GM23338 (cell line): ENCODE measurements around the gene WWOX. TPM values are rescaled to one million over a fixed set of nuclear protein-coding genes. Genes with fewer than 3 reads are reported as not detected.
"Not testable (repeated sequence)": the region's sequence is repeated elsewhere in the genome, so short reads cannot be mapped to it uniquely, and the experiment has no call there.

Experiments
- ATAC-seq: fragments of 200-7000 bp; cut with Tn5 transposase; 3 replicates; pipeline ENCODE4 v1.9.1; 2020
- DNase-seq: peaks from one replicate; pipeline ENCODE4 v3.0.0-alpha.2; 2015; ENCODE audit warnings: low spot score
- H2AFZ ChIP-seq: fragments of 200-600 bp; sonication (generic); 2 replicates; pipeline ENCODE4 v1.8.0; 2016; ENCODE audit warnings: antibody characterized with exemption, mild to moderate bottlenecking, moderate library complexity
- H3F3A ChIP-seq: fragments of 200-600 bp; sonication (generic); replicated peaks from 2 replicates; pipeline ENCODE4 v1.8.0; 2017; ENCODE audit warnings: antibody characterized with exemption, mixed run types, low read depth
- H3K27ac ChIP-seq: fragments of 200-600 bp; sonication (generic); 2 replicates; pipeline ENCODE4 v1.6.1; 2016; ENCODE audit warnings: low read depth
- H3K27me3 ChIP-seq: fragments of 200-600 bp; sonication (generic); 2 replicates; pipeline ENCODE4 v1.8.0; 2016; ENCODE audit warnings: mild to moderate bottlenecking, mixed run types, moderate library complexity; ENCODE audit not compliant: insufficient read depth
- H3K36me3 ChIP-seq: fragments of 200-600 bp; sonication (generic); 2 replicates; pipeline ENCODE4 v1.8.0; 2016; ENCODE audit warnings: mild to moderate bottlenecking; ENCODE audit not compliant: insufficient read depth
- H3K4me1 ChIP-seq: fragments of 200-600 bp; sonication (generic); 2 replicates; pipeline ENCODE4 v1.8.0; 2016; ENCODE audit warnings: mild to moderate bottlenecking, moderate library complexity; ENCODE audit not compliant: insufficient read depth
- H3K4me2 ChIP-seq: fragments of 200-600 bp; sonication (generic); 2 replicates; pipeline ENCODE4 v1.7.1; 2017; ENCODE audit warnings: mixed run types
- H3K4me3 ChIP-seq: fragments of 200-600 bp; sonication (generic); 2 replicates; pipeline ENCODE4 v1.6.1; 2016; ENCODE audit warnings: mixed run types
- H3K79me2 ChIP-seq: fragments of 200-600 bp; sonication (generic); replicated peaks from 2 replicates; pipeline ENCODE4 v1.8.0; 2017; ENCODE audit warnings: mild to moderate bottlenecking; ENCODE audit not compliant: insufficient read depth
- H3K9me2 ChIP-seq: fragments of 200-600 bp; sonication (generic); 2 replicates; pipeline ENCODE4 v1.8.0; 2017; ENCODE audit not compliant: insufficient read depth
- H4K20me1 ChIP-seq: fragments of 200-600 bp; sonication (generic); replicated peaks from 2 replicates; pipeline ENCODE4 v1.8.0; 2017; ENCODE audit warnings: mild to moderate bottlenecking; ENCODE audit not compliant: insufficient read depth
- H3K27ac Mint-ChIP-seq: 2 replicates; pipeline ENCODE4 v1.8.0; 2020; ENCODE audit warnings: inconsistent platforms, mild to moderate bottlenecking, moderate library complexity, mixed read lengths
- H3K27me3 Mint-ChIP-seq: 3 replicates; pipeline ENCODE4 v1.8.0; 2022; ENCODE audit warnings: low read depth, mild to moderate bottlenecking, moderate library complexity, mixed read lengths, inconsistent platforms; ENCODE audit not compliant: insufficient read depth, poor library complexity
- H3K36me3 Mint-ChIP-seq: 3 replicates; pipeline ENCODE4 v1.8.0; 2021; ENCODE audit warnings: low read depth, mild to moderate bottlenecking, inconsistent platforms, moderate library complexity, mixed read lengths
- H3K4me1 Mint-ChIP-seq: 3 replicates; pipeline ENCODE4 v1.8.0; 2020; ENCODE audit warnings: mild to moderate bottlenecking, inconsistent platforms, mixed read lengths
- H3K4me3 Mint-ChIP-seq: 3 replicates; pipeline ENCODE4 v1.8.0; 2021; ENCODE audit warnings: moderate library complexity, mild to moderate bottlenecking, inconsistent platforms, mixed read lengths
- H3K9me3 Mint-ChIP-seq: 3 replicates; pipeline ENCODE4 v1.8.0; 2020; ENCODE audit warnings: moderate library complexity, mild to moderate bottlenecking, inconsistent platforms, mixed read lengths
- CREB1 ChIP-seq: fragments of 250-450 bp; sonication (Bioruptor Pico); IDR thresholded peaks from 2 replicates; pipeline ENCODE4 v1.5.0; 2020; ENCODE audit warnings: low read depth, mild to moderate bottlenecking, moderate library complexity
- EZH2phosphoT487 ChIP-seq: fragments of 200-600 bp; sonication (generic); IDR thresholded peaks from one replicate; pipeline ENCODE4 v1.8.1; 2018; ENCODE audit warnings: antibody characterized with exemption; ENCODE audit not compliant: unreplicated experiment
- JUNB ChIP-seq: IDR thresholded peaks from one replicate; pipeline ENCODE4 v1.6.1; 2016; ENCODE audit warnings: antibody characterized with exemption; ENCODE audit not compliant: unreplicated experiment
- NANOG ChIP-seq: IDR thresholded peaks from 2 replicates; pipeline ENCODE4 v1.6.1; 2016; ENCODE audit warnings: antibody characterized with exemption, borderline replicate concordance
- ZNF114 ChIP-seq: fragments of 250-450 bp; sonication (Bioruptor Pico); IDR thresholded peaks from 2 replicates; pipeline ENCODE4 v1.5.0; 2020; ENCODE audit warnings: mild to moderate bottlenecking, moderate library complexity
- ZNF331 ChIP-seq: fragments of 250-450 bp; sonication (Bioruptor Pico); IDR thresholded peaks from 2 replicates; pipeline ENCODE4 v1.5.0; 2020; ENCODE audit warnings: low read depth, mild to moderate bottlenecking, moderate library complexity
- polyA plus RNA-seq: library from polyadenylated mRNA; unstranded; fragments of >200 nt; fragmentation: Nextera tagmentation; extraction: Ambion mirVana; gene quantifications from 2 replicates; pipeline ENCODE4 v1.2.1, GENCODE V29; 2016
- total RNA-seq: library from RNA; depleted of rRNA; stranded (reverse); fragments of >200 nt; shearing (Covaris generic); gene quantifications from 2 replicates; pipeline ENCODE4 v1.2.3, GENCODE V29; 2014
- TF ChIP-seq, protein P1 (sequence below), 2 experiments: fragments of 200-600 bp in 1 of 2; sonication (generic) in 1 of 2; conservative IDR thresholded peaks; 2 replicates each; pipeline versions ENCODE4 v1.5.1 to v1.6.1; 2016 to 2017; ENCODE audit warnings: antibody characterized with exemption in 2 of 2, low read depth in 2 of 2, mild to moderate bottlenecking in 2 of 2, moderate library complexity in 1 of 2
- TF ChIP-seq, protein P2 (sequence below): fragments of 250-450 bp; sonication (Bioruptor Pico); IDR thresholded peaks from 2 replicates; pipeline ENCODE4 v1.5.0; 2020; ENCODE audit warnings: mild to moderate bottlenecking, moderate library complexity

Gene WWOX
- total and polyA plus RNA-seq, 2 experiments from 2014 or later = 10.0 to 19.3 TPM

DNA sequence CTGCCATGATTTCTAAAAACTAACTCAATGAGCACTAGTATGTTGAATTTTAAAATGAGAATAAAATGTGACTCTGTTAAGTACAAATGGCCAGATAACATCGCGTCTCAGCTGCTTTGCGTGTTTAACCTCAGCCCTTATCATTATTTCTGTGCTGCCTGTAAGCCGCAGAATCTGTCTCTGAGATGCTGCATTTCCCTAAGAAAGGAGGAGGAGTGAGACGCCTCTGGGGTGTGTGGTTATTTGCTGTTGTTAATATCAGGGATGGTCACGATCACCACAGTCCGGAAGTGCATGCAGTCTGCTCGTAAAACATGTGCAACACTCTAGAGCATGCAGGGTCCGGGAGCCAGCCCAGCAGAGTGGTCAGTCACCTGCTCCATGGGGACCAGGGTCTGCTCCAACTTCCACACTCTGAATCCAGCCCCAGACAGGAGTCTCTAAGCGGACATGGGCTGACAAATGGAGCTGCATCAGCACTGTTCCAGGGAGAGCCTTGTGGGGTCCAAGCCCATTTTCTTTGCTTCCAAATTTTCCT, 1158.6 kb downstream of the WWOX start (continued):
- TF ChIP-seq, protein P1, sequence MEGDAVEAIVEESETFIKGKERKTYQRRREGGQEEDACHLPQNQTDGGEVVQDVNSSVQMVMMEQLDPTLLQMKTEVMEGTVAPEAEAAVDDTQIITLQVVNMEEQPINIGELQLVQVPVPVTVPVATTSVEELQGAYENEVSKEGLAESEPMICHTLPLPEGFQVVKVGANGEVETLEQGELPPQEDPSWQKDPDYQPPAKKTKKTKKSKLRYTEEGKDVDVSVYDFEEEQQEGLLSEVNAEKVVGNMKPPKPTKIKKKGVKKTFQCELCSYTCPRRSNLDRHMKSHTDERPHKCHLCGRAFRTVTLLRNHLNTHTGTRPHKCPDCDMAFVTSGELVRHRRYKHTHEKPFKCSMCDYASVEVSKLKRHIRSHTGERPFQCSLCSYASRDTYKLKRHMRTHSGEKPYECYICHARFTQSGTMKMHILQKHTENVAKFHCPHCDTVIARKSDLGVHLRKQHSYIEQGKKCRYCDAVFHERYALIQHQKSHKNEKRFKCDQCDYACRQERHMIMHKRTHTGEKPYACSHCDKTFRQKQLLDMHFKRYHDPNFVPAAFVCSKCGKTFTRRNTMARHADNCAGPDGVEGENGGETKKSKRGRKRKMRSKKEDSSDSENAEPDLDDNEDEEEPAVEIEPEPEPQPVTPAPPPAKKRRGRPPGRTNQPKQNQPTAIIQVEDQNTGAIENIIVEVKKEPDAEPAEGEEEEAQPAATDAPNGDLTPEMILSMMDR (conservative IDR thresholded peaks at IDR 0.05; ENCODE audit: low read depth in 2 of 2) = no peak
- TF ChIP-seq JUNB = no peak
- TF ChIP-seq EZH2phosphoT487 = no peak
- no peak for TF ChIP-seq ZNF331 (CRISPR knock-in tag)
- no peak for TF ChIP-seq NANOG
- no peak for TF ChIP-seq ZNF114 (CRISPR knock-in tag)

DNA sequence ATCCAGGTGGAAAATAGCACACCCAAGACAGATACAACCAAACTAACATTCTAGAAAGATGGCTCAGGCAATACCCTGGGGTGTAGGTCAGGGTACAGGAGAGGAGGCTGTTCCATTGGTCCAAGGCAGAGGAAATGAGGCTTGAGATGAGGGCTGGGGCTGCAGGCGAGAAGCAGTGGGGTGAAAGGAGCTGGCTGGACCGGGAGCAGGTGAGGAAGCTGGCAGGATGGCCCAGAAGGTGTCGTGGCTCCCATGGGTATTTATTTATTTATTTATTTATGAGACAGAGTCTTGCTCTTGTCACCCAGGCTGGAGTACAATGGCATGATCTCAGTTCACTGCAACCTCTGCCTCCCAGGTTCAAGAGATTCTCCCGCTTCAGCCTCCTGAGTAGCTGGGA, 1161.4 kb downstream of the WWOX start:
- H3K27ac ChIP-seq, H3K4me2 ChIP-seq, H4K20me1 ChIP-seq, H3K36me3 Mint-ChIP-seq, H3K4me3 Mint-ChIP-seq, H3K4me3 ChIP-seq, H3K4me1 Mint-ChIP-seq, H3K9me3 Mint-ChIP-seq, H2AFZ ChIP-seq, H3K4me1 ChIP-seq, H3K27me3 Mint-ChIP-seq, H3K36me3 ChIP-seq, H3K79me2 ChIP-seq, ATAC-seq, DNase-seq, H3F3A ChIP-seq, H3K27ac Mint-ChIP-seq, H3K27me3 ChIP-seq: not testable (repeated sequence)
- H3K9me2 ChIP-seq = peaks cover 14% of the 10 kb centered on the region; the same call in 1 of the 2 replicates

DNA sequence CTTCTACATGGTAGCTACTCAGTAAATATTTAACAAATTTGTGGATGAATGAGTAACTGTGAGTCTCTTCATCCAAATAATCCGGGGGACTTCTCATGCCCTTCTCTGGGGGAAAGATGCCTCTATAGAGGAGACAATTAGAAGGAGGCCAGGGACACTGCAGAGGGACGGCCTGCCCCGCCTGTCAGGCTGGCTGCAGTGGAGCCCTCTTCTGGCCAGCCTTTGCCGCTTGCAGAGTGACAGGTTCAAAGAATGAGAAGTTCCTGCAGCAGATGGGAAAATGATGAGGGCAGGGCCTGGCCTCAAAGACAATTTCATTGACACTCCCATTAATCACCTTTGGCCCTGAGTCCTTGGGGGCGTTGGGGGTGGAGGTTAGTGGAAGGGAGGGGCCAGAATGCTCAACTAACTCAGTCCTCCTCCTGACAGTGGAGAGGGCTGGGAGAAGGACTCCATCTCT, 1162.1 kb downstream of the WWOX start:
- Histone ChIP-seq H3F3A (no peaks in the 10 kb centered on the region), H4K20me1 (no peaks in the 10 kb centered on the region), H3K36me3 (no peaks in the 10 kb centered on the region), H3K9me2 (peaks cover 17% of the 10 kb centered on the region), H3K4me1 (no peaks in the 10 kb centered on the region), H3K27ac (no peak overlapping the region), H3K4me2 (no peak overlapping the region), H3K4me3 (no peak overlapping the region), H2AFZ (no peak overlapping the region), H3K79me2 (no peaks in the 10 kb centered on the region), H3K27me3 (no peaks in the 10 kb centered on the region)
- H3K36me3 Mint-ChIP-seq = no peaks in the 10 kb centered on the region
- DNase-seq = peak; percentile 74
- no peaks in the 10 kb centered on the region for H3K9me3 Mint-ChIP-seq
- TF ChIP-seq, protein P1 (conservative IDR thresholded peaks at IDR 0.05; ENCODE audit: low read depth in 2 of 2) = peak; percentile 77 to 92
- TF ChIP-seq EZH2phosphoT487 = no peak
- TF ChIP-seq CREB1 (CRISPR knock-in tag) = no peak
- TF ChIP-seq, protein P2, sequence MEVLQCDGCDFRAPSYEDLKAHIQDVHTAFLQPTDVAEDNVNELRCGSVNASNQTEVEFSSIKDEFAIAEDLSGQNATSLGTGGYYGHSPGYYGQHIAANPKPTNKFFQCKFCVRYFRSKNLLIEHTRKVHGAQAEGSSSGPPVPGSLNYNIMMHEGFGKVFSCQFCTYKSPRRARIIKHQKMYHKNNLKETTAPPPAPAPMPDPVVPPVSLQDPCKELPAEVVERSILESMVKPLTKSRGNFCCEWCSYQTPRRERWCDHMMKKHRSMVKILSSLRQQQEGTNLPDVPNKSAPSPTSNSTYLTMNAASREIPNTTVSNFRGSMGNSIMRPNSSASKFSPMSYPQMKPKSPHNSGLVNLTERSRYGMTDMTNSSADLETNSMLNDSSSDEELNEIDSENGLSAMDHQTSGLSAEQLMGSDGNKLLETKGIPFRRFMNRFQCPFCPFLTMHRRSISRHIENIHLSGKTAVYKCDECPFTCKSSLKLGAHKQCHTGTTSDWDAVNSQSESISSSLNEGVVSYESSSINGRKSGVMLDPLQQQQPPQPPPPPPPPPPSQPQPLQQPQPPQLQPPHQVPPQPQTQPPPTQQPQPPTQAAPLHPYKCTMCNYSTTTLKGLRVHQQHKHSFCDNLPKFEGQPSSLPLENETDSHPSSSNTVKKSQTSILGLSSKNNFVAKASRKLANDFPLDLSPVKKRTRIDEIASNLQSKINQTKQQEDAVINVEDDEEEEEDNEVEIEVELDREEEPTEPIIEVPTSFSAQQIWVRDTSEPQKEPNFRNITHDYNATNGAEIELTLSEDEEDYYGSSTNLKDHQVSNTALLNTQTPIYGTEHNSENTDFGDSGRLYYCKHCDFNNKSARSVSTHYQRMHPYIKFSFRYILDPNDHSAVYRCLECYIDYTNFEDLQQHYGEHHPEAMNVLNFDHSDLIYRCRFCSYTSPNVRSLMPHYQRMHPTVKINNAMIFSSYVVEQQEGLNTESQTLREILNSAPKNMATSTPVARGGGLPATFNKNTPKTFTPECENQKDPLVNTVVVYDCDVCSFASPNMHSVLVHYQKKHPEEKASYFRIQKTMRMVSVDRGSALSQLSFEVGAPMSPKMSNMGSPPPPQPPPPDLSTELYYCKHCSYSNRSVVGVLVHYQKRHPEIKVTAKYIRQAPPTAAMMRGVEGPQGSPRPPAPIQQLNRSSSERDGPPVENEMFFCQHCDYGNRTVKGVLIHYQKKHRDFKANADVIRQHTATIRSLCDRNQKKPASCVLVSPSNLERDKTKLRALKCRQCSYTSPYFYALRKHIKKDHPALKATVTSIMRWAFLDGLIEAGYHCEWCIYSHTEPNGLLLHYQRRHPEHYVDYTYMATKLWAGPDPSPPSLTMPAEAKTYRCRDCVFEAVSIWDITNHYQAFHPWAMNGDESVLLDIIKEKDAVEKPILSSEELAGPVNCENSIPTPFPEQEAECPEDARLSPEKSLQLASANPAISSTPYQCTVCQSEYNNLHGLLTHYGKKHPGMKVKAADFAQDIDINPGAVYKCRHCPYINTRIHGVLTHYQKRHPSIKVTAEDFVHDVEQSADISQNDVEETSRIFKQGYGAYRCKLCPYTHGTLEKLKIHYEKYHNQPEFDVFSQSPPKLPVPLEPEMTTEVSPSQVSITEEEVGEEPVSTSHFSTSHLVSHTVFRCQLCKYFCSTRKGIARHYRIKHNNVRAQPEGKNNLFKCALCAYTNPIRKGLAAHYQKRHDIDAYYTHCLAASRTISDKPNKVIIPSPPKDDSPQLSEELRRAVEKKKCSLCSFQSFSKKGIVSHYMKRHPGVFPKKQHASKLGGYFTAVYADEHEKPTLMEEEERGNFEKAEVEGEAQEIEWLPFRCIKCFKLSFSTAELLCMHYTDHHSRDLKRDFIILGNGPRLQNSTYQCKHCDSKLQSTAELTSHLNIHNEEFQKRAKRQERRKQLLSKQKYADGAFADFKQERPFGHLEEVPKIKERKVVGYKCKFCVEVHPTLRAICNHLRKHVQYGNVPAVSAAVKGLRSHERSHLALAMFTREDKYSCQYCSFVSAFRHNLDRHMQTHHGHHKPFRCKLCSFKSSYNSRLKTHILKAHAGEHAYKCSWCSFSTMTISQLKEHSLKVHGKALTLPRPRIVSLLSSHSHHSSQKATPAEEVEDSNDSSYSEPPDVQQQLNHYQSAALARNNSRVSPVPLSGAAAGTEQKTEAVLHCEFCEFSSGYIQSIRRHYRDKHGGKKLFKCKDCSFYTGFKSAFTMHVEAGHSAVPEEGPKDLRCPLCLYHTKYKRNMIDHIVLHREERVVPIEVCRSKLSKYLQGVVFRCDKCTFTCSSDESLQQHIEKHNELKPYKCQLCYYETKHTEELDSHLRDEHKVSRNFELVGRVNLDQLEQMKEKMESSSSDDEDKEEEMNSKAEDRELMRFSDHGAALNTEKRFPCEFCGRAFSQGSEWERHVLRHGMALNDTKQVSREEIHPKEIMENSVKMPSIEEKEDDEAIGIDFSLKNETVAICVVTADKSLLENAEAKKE = peak; percentile 46; the same call in 1 of the 2 replicates
- no peak overlapping the region for H3K27ac Mint-ChIP-seq
- H3K27me3 Mint-ChIP-seq = peaks cover 6% of the 10 kb centered on the region
- H3K4me1 Mint-ChIP-seq = no peaks in the 10 kb centered on the region; the same call in 2 of the 3 replicates
- peak; percentile 98 for ATAC-seq
- no peak overlapping the region for H3K4me3 Mint-ChIP-seq
